Gastrocnemius medialis (tissue), 4 donors: ENCODE measurements around the gene PITX3. TPM values are rescaled to one million over a fixed set of nuclear protein-coding genes. Genes with fewer than 3 reads are reported as not detected.

ENCODE experiments used
- ATAC-seq, 2 donors: fragments of 150-250 bp; one replicate each; pipeline ENCODE4 v1.9.1; 2016
- DNase-seq, 2 donors: peaks; one replicate each; pipeline ENCODE4 v3.0.0-alpha.2; 2019
- H3K27ac ChIP-seq, 4 donors: fragments of 200-600 bp; sonication (generic); 1 replicate in 1 of 4; 2 replicates in 3 of 4; pipeline ENCODE4 v1.5.1; 2016 to 2018; ENCODE audit warnings: mild to moderate bottlenecking in 2 of 4, moderate library complexity in 1 of 4
- H3K27me3 ChIP-seq, 3 donors: fragments of 200-600 bp; sonication (generic) in 2 of 3; 1 replicate in 1 of 3; 2 replicates in 2 of 3; pipeline versions ENCODE4 v1.5.1 to v1.6.0; 2016 to 2019; ENCODE audit warnings: mild to moderate bottlenecking in 1 of 3, moderate library complexity in 1 of 3
- H3K36me3 ChIP-seq, 2 donors: fragments of 200-600 bp; sonication (generic) in 1 of 2; one replicate each; pipeline ENCODE4 v1.5.1; 2017 to 2018
- H3K4me1 ChIP-seq, 2 donors: fragments of 200-600 bp; sonication (generic) in 1 of 2; one replicate each; pipeline ENCODE4 v1.5.1; 2016 to 2017; ENCODE audit warnings: mild to moderate bottlenecking in 2 of 2
- H3K4me3 ChIP-seq, 4 donors: fragments of 200-600 bp; sonication (generic) in 3 of 4; 1 replicate in 1 of 4; 2 replicates in 3 of 4; pipeline ENCODE4 v1.5.1; 2016 to 2019; ENCODE audit warnings: mild to moderate bottlenecking in 2 of 4
- H3K9me3 ChIP-seq, 3 donors: fragments of 200-600 bp; sonication (generic) in 2 of 3; 1 replicate in 1 of 3; 2 replicates in 2 of 3; pipeline ENCODE4 v1.5.1; 2016 to 2019
- CTCF ChIP-seq, 5 experiments: fragments of 450-650 bp in 3 of 5; fragments of 200-600 bp in 2 of 5; sonication (generic) in 2 of 5; IDR thresholded peaks in 4 of 5; conservative IDR thresholded peaks in 1 of 5; 1 replicate in 4 of 5; 2 replicates in 1 of 5; pipeline ENCODE4 v1.5.1; 2016 to 2019; ENCODE audit warnings: antibody characterized with exemption in 5 of 5, mild to moderate bottlenecking in 3 of 5, moderate library complexity in 3 of 5
- POLR2A ChIP-seq, 2 donors: fragments of 450-650 bp; IDR thresholded peaks; one replicate each; pipeline ENCODE4 v1.6.1; 2017; ENCODE audit warnings: antibody characterized with exemption in 2 of 2, mild to moderate bottlenecking in 2 of 2, moderate library complexity in 2 of 2
- in situ Hi-C, 4 donors: fragments of 200-750 bp; cut with MboI; loops; one replicate each; pipeline versions ENCODE4 v1.15.0 to v1.8.0; 2017; ENCODE audit warnings: low sequenced_read_pairs in 4 of 4
- intact Hi-C: fragments of 100-400 bp; cut with DNase I; formaldehyde crosslinking; loops from one replicate; pipeline ENCODE4 v1.15.1; 2023; ENCODE audit warnings: low total_unique reads
- total RNA-seq, 4 donors: library from RNA; depleted of rRNA; stranded (reverse); fragments of >200 nt; gene quantifications; one replicate each; pipeline versions ENCODE4 v1.1.0 to v1.2.3, GENCODE V29; 2016

PITX3 gene
- total RNA-seq, 4 donors from 2014 or later = 4.2 to 8.9 (median 6.5) TPM

- ATAC-seq = peak; percentile 45 to 58
- intact Hi-C loops = loop anchor here (1.0 kb wide), 1 partner anchor 122 kb away; no protein-coding TSS in a partner anchor
- DNase-seq = peak; percentile 22 to 81
- H3K36me3 ChIP-seq = no peaks in the 10 kb centered on the region
- H3K27me3 ChIP-seq = peaks cover 0 to 4% (median 0%) of the 10 kb centered on the region in 3 donors
- H3K4me1 ChIP-seq = peaks cover 36 to 46% of the 10 kb centered on the region in 2 donors
- no peak for TF ChIP-seq POLR2A (IDR thresholded peaks at IDR 0.05)
- TF ChIP-seq CTCF (IDR thresholded peaks at IDR 0.05 in 4 of 5, conservative IDR thresholded peaks at IDR 0.05 in 1 of 5) = no peak
- peak overlapping the region; percentile 62 to 72 (median 70) for H3K27ac ChIP-seq
- in situ Hi-C loops = no loop called here
- peak overlapping the region; percentile 41 to 58 (median 52) for H3K4me3 ChIP-seq
- H3K9me3 ChIP-seq = no peaks in the 10 kb centered on the region
These were observed 10.9 kb downstream of the PITX3 start for GRCh38 chr10:102230264-102230860.

DNA sequence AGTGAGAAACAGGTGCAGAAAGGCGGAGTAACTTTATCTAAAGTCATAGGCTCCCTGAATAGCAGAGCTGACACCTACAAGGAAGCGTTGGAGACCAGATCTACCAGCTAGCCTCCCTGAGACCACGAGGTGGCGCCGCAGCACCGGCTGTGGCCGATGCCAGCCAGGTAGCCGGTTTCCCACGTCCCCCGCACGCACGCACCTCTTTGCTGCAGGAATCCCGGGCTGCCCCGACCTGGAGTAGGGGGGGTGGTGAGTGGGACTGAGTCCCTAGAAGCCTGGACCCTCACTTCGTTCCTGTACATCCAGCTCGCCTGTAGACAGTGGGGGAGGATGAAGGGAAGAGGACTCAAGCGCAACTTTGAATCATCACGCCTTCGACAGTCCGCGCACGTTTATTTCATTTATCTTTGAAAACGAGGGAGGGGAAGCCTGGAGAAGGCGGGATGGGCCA is 11.5 kb downstream of the PITX3 start:
- Histone ChIP-seq H3K27me3 (peaks cover 0 to 4% (median 0%) of the 10 kb centered on the region in 3 donors), H3K4me1 (peaks cover 36 to 42% of the 10 kb centered on the region in 2 donors), H3K27ac (peak overlapping the region; percentile 62 to 72 (median 70)), H3K9me3 (no peaks in the 10 kb centered on the region), H3K36me3 (no peaks in the 10 kb centered on the region), H3K4me3 (peak overlapping the region; percentile 41 to 58 (median 52))
- TF ChIP-seq POLR2A (IDR thresholded peaks at IDR 0.05) (no peak), CTCF (IDR thresholded peaks at IDR 0.05 in 4 of 5, conservative IDR thresholded peaks at IDR 0.05 in 1 of 5) (peak; percentile 97 to 99 (median 97))
- DNase-seq (peak; percentile 61 to 81), ATAC-seq (peak; percentile 55 to 64)
- intact Hi-C loops (loop anchor here (1.0 kb wide), 3 partner anchors 117 to 164 kb away; no protein-coding TSS in a partner anchor), in situ Hi-C loops (loop anchor here (5.0 to 10.0 kb wide), 2 partner anchors 65 to 117 kb away; no protein-coding TSS in a partner anchor)

- no peaks in the 10 kb centered on the region for H3K36me3 ChIP-seq
- TF ChIP-seq CTCF (IDR thresholded peaks at IDR 0.05 in 4 of 5, conservative IDR thresholded peaks at IDR 0.05 in 1 of 5) = no peak
- no peak for TF ChIP-seq POLR2A (IDR thresholded peaks at IDR 0.05)
- H3K27ac ChIP-seq = no peak overlapping the region
- H3K9me3 ChIP-seq = no peaks in the 10 kb centered on the region
- ATAC-seq = peak; percentile 8 to 36
- H3K4me3 ChIP-seq = no peak overlapping the region
- DNase-seq = peak in 1 of 2 donors; percentile 69
- intact Hi-C loops (loop anchor here (2.0 kb wide), 1 partner anchor 58 kb away; no protein-coding TSS in a partner anchor), in situ Hi-C loops (loop anchor here (5.0 to 10.0 kb wide), 2 partner anchors 62 to 120 kb away; no protein-coding TSS in a partner anchor)
- peaks cover 0 to 4% (median 0%) of the 10 kb centered on the region in 3 donors for H3K27me3 ChIP-seq
- peaks cover 24 to 34% of the 10 kb centered on the region in 2 donors for H3K4me1 ChIP-seq
These were observed 14.3 kb downstream of the PITX3 start for GRCh38 chr10:102227050-102227449.

DNA sequence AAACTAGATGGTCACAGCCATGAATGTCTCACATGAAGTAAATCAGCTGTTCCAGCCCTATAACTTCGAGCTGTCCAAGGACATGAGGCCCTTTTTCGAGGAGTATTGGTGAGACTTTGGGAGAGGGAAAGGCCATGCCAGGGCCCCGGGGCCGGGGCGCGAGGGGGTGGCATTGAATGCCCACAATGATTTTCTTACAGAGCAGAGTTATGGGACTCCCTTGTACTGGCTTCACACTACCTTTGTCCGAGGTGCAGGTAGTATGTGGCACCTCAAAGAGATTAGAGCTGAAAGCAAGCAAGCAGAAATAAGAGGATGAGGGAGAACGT is 14.8 kb downstream of the PITX3 start:
- no peaks in the 10 kb centered on the region for H3K9me3 ChIP-seq
- in situ Hi-C loops = loop anchor here (5.0 to 10.0 kb wide), 2 partner anchors 62 to 121 kb away; no protein-coding TSS in a partner anchor
- no peaks in the 10 kb centered on the region for H3K36me3 ChIP-seq
- ATAC-seq (no peak), DNase-seq (no peak)
- peaks cover 0 to 4% (median 0%) of the 10 kb centered on the region in 3 donors for H3K27me3 ChIP-seq
- H3K4me1 ChIP-seq = peaks cover 24 to 29% of the 10 kb centered on the region in 2 donors
- TF ChIP-seq POLR2A (IDR thresholded peaks at IDR 0.05) = no peak
- TF ChIP-seq CTCF (IDR thresholded peaks at IDR 0.05 in 4 of 5, conservative IDR thresholded peaks at IDR 0.05 in 1 of 5) = no peak
- H3K27ac ChIP-seq = peak overlapping the region in 3 of 4 donors; percentile 78 to 82 (median 80)
- intact Hi-C loops = loop anchor here (2.0 kb wide), 1 partner anchor 58 kb away; no protein-coding TSS in a partner anchor
- peak overlapping the region; percentile 27 to 55 (median 42) for H3K4me3 ChIP-seq
